DMS53 (cell line): Measurements from ENCODE around the gene CDK14.
"Not testable (repeated sequence)": the region's sequence is repeated elsewhere in the genome, so short reads cannot be mapped to it uniquely, and the experiment has no call there.

Experiments used
- DNase-seq: peaks from one replicate; lab custom pipeline; 2025; lab: John Stamatoyannopoulos, UW

CDK14 gene

GRCh38 chr7:90720984-90721760 lies 125.1 kb downstream of the CDK14 start:
- DNase-seq: peak; percentile 81

- DNase-seq: no peak
Measured at GRCh38 chr7:90721869-90722431, 125.8 kb downstream of the CDK14 start.

GRCh38 chr7:90723233-90723632 lies 127.1 kb downstream of the CDK14 start:
- DNase-seq: peak; percentile 21

GRCh38 chr7:90723866-90724265 lies 127.7 kb downstream of the CDK14 start:
- DNase-seq: no peak

- DNase-seq: no peak
Measured at GRCh38 chr7:90726120-90726519, 130.0 kb downstream of the CDK14 start.

GRCh38 chr7:90726623-90727022 lies 130.5 kb downstream of the CDK14 start:
- DNase-seq: no peak

GRCh38 chr7:90727412-90727811 lies 131.3 kb downstream of the CDK14 start:
- no peak for DNase-seq

- peak; percentile 13 for DNase-seq
Measured at GRCh38 chr7:90728568-90728967, 132.4 kb downstream of the CDK14 start.

- DNase-seq: not testable (repeated sequence)
Measured at GRCh38 chr7:90735611-90736280, 139.6 kb downstream of the CDK14 start.

GRCh38 chr7:90736316-90736715 lies 140.2 kb downstream of the CDK14 start:
- DNase-seq: no peak

GRCh38 chr7:90736968-90737939 lies 141.1 kb downstream of the CDK14 start:
- DNase-seq: no peak

GRCh38 chr7:90738249-90738648 lies 142.1 kb downstream of the CDK14 start:
- DNase-seq: no peak

GRCh38 chr7:90739716-90740115 lies 143.6 kb downstream of the CDK14 start:
- DNase-seq: no peak

- no peak for DNase-seq
Measured at GRCh38 chr7:90740386-90740785, 144.3 kb downstream of the CDK14 start.

GRCh38 chr7:90743626-90744025 lies 147.5 kb downstream of the CDK14 start:
- DNase-seq: no peak

- DNase-seq: no peak
Measured at GRCh38 chr7:90747516-90747915, 151.4 kb downstream of the CDK14 start.

- peak; percentile 88 for DNase-seq
Measured at GRCh38 chr7:90749262-90749661, 153.1 kb downstream of the CDK14 start.

- peak; percentile 71 for DNase-seq
Measured at GRCh38 chr7:90749774-90750173, 153.7 kb downstream of the CDK14 start.

- DNase-seq: no peak
Measured at GRCh38 chr7:90751595-90751994, 155.5 kb downstream of the CDK14 start.

- no peak for DNase-seq
Measured at GRCh38 chr7:90752051-90752450, 155.9 kb downstream of the CDK14 start.

GRCh38 chr7:90755041-90755440 lies 158.9 kb downstream of the CDK14 start:
- no peak for DNase-seq

GRCh38 chr7:90756366-90756765 lies 160.2 kb downstream of the CDK14 start:
- DNase-seq: peak; percentile 9
